Gastrocnemius medialis (tissue), 4 donors: ENCODE measurements around the gene PARD3. TPM values are rescaled to one million over a fixed set of nuclear protein-coding genes. Genes with fewer than 3 reads are reported as not detected.

ENCODE experiments used
- ATAC-seq, 2 donors: fragments of 150-250 bp; one replicate each; pipeline ENCODE4 v1.9.1; 2016
- DNase-seq, 2 donors: peaks; one replicate each; pipeline ENCODE4 v3.0.0-alpha.2; 2019
- H3K27ac ChIP-seq, 4 donors: fragments of 200-600 bp; sonication (generic); 1 replicate in 1 of 4; 2 replicates in 3 of 4; pipeline ENCODE4 v1.5.1; 2016 to 2018; ENCODE audit warnings: mild to moderate bottlenecking in 2 of 4, moderate library complexity in 1 of 4
- H3K27me3 ChIP-seq, 3 donors: fragments of 200-600 bp; sonication (generic) in 2 of 3; 1 replicate in 1 of 3; 2 replicates in 2 of 3; pipeline versions ENCODE4 v1.5.1 to v1.6.0; 2016 to 2019; ENCODE audit warnings: mild to moderate bottlenecking in 1 of 3, moderate library complexity in 1 of 3
- H3K36me3 ChIP-seq, 2 donors: fragments of 200-600 bp; sonication (generic) in 1 of 2; one replicate each; pipeline ENCODE4 v1.5.1; 2017 to 2018
- H3K4me1 ChIP-seq, 2 donors: fragments of 200-600 bp; sonication (generic) in 1 of 2; one replicate each; pipeline ENCODE4 v1.5.1; 2016 to 2017; ENCODE audit warnings: mild to moderate bottlenecking in 2 of 2
- H3K4me3 ChIP-seq, 4 donors: fragments of 200-600 bp; sonication (generic) in 3 of 4; 1 replicate in 1 of 4; 2 replicates in 3 of 4; pipeline ENCODE4 v1.5.1; 2016 to 2019; ENCODE audit warnings: mild to moderate bottlenecking in 2 of 4
- H3K9me3 ChIP-seq, 3 donors: fragments of 200-600 bp; sonication (generic) in 2 of 3; 1 replicate in 1 of 3; 2 replicates in 2 of 3; pipeline ENCODE4 v1.5.1; 2016 to 2019
- CTCF ChIP-seq, 5 experiments: fragments of 450-650 bp in 3 of 5; fragments of 200-600 bp in 2 of 5; sonication (generic) in 2 of 5; IDR thresholded peaks in 4 of 5; conservative IDR thresholded peaks in 1 of 5; 1 replicate in 4 of 5; 2 replicates in 1 of 5; pipeline ENCODE4 v1.5.1; 2016 to 2019; ENCODE audit warnings: antibody characterized with exemption in 5 of 5, mild to moderate bottlenecking in 3 of 5, moderate library complexity in 3 of 5
- POLR2A ChIP-seq, 2 donors: fragments of 450-650 bp; IDR thresholded peaks; one replicate each; pipeline ENCODE4 v1.6.1; 2017; ENCODE audit warnings: antibody characterized with exemption in 2 of 2, mild to moderate bottlenecking in 2 of 2, moderate library complexity in 2 of 2
- in situ Hi-C, 4 donors: fragments of 200-750 bp; cut with MboI; loops; one replicate each; pipeline versions ENCODE4 v1.15.0 to v1.8.0; 2017; ENCODE audit warnings: low sequenced_read_pairs in 4 of 4
- intact Hi-C: fragments of 100-400 bp; cut with DNase I; formaldehyde crosslinking; loops from one replicate; pipeline ENCODE4 v1.15.1; 2023; ENCODE audit warnings: low total_unique reads
- total RNA-seq, 4 donors: library from RNA; depleted of rRNA; stranded (reverse); fragments of >200 nt; gene quantifications; one replicate each; pipeline versions ENCODE4 v1.1.0 to v1.2.3, GENCODE V29; 2016

The PARD3 gene
- total RNA-seq, 4 donors from 2014 or later: 64.6 to 75.8 (median 68.3) TPM

GRCh38 chr10:34816085-34816496 lies 995 bp upstream of the PARD3 start:
- in situ Hi-C loops: loop anchor here in 2 of 4 donors (25.0 kb wide), 1 partner anchor 154 kb away; no protein-coding TSS in a partner anchor
- peak overlapping the region; percentile 78 to 92 (median 80) for H3K27ac ChIP-seq
- intact Hi-C loops: no loop called here
- H3K27me3 ChIP-seq: no peaks in the 10 kb centered on the region
- DNase-seq (no peak), ATAC-seq (peak in 1 of 2 donors; percentile 5)
- no peak for TF ChIP-seq CTCF (IDR thresholded peaks at IDR 0.05 in 4 of 5, conservative IDR thresholded peaks at IDR 0.05 in 1 of 5)
- TF ChIP-seq POLR2A (IDR thresholded peaks at IDR 0.05): no peak
- H3K36me3 ChIP-seq: no peaks in the 10 kb centered on the region
- H3K4me1 ChIP-seq: peaks cover 28 to 33% of the 10 kb centered on the region in 2 donors
- H3K4me3 ChIP-seq: peak overlapping the region; percentile 68 to 76 (median 74)
- no peaks in the 10 kb centered on the region for H3K9me3 ChIP-seq

DNA sequence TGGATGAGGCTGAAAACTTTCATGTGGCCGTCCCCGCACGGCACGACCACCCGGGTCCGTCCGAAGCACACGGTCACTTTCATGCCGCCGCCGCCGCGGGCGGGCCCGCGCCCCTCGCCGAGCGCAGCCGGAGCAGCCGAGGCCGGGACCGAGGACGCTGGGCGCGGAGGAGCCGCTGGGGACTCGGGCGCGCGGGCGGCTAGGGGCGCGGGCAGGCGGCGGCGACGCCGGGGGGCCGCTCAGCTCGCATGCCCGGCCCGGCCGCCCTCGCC lies 247 bp downstream of the PARD3 start:
- no peak for DNase-seq
- Histone ChIP-seq H3K27ac (peak overlapping the region; percentile 79 to 92 (median 88)), H3K4me1 (peaks cover 34 to 41% of the 10 kb centered on the region in 2 donors), H3K9me3 (no peaks in the 10 kb centered on the region), H3K4me3 (peak overlapping the region; percentile 76 to 91 (median 86)), H3K27me3 (no peaks in the 10 kb centered on the region), H3K36me3 (no peaks in the 10 kb centered on the region)
- TF ChIP-seq POLR2A (IDR thresholded peaks at IDR 0.05): no peak
- TF ChIP-seq CTCF (IDR thresholded peaks at IDR 0.05 in 4 of 5, conservative IDR thresholded peaks at IDR 0.05 in 1 of 5): no peak
- in situ Hi-C loops: loop anchor here in 2 of 4 donors (25.0 kb wide), 1 partner anchor 153 kb away; no protein-coding TSS in a partner anchor
- intact Hi-C loops: loop anchor here (2.0 to 5.0 kb wide), 3 partner anchors 34 to 148 kb away; no protein-coding TSS in a partner anchor
- ATAC-seq: peak; percentile 12 to 45

GRCh38 chr10:34814223-34814912 lies 728 bp downstream of the PARD3 start:
- Histone ChIP-seq H3K4me1 (peaks cover 37 to 46% of the 10 kb centered on the region in 2 donors), H3K27me3 (no peaks in the 10 kb centered on the region), H3K27ac (peak overlapping the region; percentile 79 to 92 (median 88)), H3K4me3 (peak overlapping the region; percentile 76 to 91 (median 86)), H3K36me3 (no peaks in the 10 kb centered on the region), H3K9me3 (no peaks in the 10 kb centered on the region)
- DNase-seq (peak in 1 of 2 donors; percentile 24), ATAC-seq (peak; percentile 57 to 66)
- TF ChIP-seq CTCF (IDR thresholded peaks at IDR 0.05 in 4 of 5, conservative IDR thresholded peaks at IDR 0.05 in 1 of 5): peak in 1 of 5 experiments; percentile 18
- no peak for TF ChIP-seq POLR2A (IDR thresholded peaks at IDR 0.05)
- in situ Hi-C loops: loop anchor here in 2 of 4 donors (25.0 kb wide), 1 partner anchor 152 kb away; no protein-coding TSS in a partner anchor
- intact Hi-C loops: loop anchor here (2.0 to 5.0 kb wide), 3 partner anchors 34 to 147 kb away; no protein-coding TSS in a partner anchor

GRCh38 chr10:34813626-34814222 lies 1.4 kb downstream of the PARD3 start:
- TF ChIP-seq POLR2A (IDR thresholded peaks at IDR 0.05): no peak
- no peak for TF ChIP-seq CTCF (IDR thresholded peaks at IDR 0.05 in 4 of 5, conservative IDR thresholded peaks at IDR 0.05 in 1 of 5)
- ATAC-seq (peak; percentile 6 to 16), DNase-seq (peak in 1 of 2 donors; percentile 23)
- in situ Hi-C loops (loop anchor here in 2 of 4 donors (25.0 kb wide), 1 partner anchor 151 kb away; no protein-coding TSS in a partner anchor), intact Hi-C loops (loop anchor here (1.0 to 5.0 kb wide), 4 partner anchors 33 to 146 kb away; no protein-coding TSS in a partner anchor)
- H3K36me3 ChIP-seq: no peaks in the 10 kb centered on the region
- peaks cover 42 to 52% of the 10 kb centered on the region in 2 donors for H3K4me1 ChIP-seq
- H3K27ac ChIP-seq: peak overlapping the region; percentile 79 to 92 (median 88)
- H3K4me3 ChIP-seq: peak overlapping the region; percentile 76 to 91 (median 86)
- H3K9me3 ChIP-seq: no peaks in the 10 kb centered on the region
- H3K27me3 ChIP-seq: no peaks in the 10 kb centered on the region
